Epithelial cell of esophagus (primary cell): ENCODE data around the gene MRPL37.

ENCODE experiments used
- DNase-seq: peaks from one replicate; pipeline ENCODE4 v3.0.0; 2010; ENCODE audit warnings: low read depth
- H3K4me3 ChIP-seq: 2 replicates; pipeline ENCODE4 v1.5.1; 2011; ENCODE audit warnings: mild to moderate bottlenecking, low read length, control low read depth
- TF ChIP-seq, protein P1 (sequence below): IDR thresholded peaks from 2 replicates; pipeline ENCODE4 v1.5.1; 2011; ENCODE audit warnings: low read depth, mild to moderate bottlenecking, low read length, control low read depth, inconsistent platforms; ENCODE audit not compliant: insufficient read depth; ENCODE audit errors: missing control alignments

MRPL37 gene

DNA sequence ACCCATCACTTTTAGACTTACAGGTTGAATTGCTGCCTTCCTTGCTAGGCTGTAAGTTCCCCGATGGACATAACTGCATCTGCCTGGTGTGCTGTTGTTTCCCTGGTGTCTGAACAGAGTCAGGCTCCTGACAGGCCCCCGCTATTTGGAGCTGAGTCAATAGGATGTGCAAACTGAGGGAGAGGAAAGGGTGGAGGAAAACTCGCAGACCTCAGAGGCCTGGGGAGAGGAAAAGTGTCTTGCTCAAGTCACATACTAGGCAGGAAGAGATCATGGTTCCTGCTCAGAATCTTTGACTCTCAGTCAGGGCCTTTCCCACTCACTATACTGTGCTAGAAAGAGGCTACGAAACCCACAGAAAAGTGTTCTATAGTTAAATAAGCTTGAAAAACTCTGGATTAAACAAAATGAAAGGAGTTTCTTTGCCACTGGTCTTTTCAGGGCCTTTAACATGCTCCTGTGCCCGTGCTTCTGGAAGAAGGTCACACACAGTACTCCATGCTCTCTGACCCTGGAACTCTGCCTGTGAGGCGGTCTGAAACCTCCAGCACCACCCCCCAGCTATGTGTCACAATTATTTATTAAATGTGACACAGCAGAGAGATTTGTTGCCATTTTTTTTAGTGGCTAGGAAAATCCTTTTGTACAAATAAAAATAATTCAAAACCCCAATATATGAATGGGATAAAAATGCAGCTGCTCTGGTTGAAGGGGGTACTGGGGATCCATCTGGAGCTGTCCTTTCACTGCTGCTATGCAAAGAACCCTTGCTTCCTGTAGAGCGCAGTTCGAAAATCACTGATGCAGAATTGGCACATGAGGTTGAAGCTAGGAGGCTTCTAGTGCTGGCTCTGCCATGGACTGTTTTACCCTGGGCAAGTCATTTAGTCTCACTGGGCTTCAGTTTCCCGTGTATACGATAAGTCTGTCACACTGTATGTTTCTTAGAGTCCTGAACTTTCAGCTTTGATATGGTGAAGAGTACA lies 27.1 kb upstream of the MRPL37 start:
- TF ChIP-seq, protein P1, sequence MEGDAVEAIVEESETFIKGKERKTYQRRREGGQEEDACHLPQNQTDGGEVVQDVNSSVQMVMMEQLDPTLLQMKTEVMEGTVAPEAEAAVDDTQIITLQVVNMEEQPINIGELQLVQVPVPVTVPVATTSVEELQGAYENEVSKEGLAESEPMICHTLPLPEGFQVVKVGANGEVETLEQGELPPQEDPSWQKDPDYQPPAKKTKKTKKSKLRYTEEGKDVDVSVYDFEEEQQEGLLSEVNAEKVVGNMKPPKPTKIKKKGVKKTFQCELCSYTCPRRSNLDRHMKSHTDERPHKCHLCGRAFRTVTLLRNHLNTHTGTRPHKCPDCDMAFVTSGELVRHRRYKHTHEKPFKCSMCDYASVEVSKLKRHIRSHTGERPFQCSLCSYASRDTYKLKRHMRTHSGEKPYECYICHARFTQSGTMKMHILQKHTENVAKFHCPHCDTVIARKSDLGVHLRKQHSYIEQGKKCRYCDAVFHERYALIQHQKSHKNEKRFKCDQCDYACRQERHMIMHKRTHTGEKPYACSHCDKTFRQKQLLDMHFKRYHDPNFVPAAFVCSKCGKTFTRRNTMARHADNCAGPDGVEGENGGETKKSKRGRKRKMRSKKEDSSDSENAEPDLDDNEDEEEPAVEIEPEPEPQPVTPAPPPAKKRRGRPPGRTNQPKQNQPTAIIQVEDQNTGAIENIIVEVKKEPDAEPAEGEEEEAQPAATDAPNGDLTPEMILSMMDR = no peak
- H3K4me3 ChIP-seq = no peak overlapping the region
- peak; percentile 17 for DNase-seq

DNA sequence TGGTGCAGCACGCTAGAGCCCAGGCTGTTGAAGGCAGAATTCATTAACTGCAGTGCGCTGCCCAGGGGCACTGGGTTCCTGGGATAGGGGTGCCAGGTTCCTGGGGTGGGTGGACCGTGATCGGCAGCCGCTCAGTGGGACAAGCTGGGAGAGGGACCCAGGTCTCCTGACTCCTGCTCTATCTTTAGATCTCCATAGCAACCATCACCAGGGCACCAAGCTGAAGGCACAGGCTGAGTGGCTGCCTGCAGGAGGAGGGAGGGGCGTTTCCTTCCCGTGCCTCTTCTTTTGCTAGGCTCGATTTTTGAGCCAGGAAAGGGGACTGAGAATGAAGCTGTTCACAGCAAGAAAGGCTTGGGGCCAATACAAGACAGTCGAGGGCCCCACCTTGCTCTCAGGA lies 26.3 kb upstream of the MRPL37 start:
- DNase-seq = no peak
- TF ChIP-seq, protein P1 = no peak

DNA sequence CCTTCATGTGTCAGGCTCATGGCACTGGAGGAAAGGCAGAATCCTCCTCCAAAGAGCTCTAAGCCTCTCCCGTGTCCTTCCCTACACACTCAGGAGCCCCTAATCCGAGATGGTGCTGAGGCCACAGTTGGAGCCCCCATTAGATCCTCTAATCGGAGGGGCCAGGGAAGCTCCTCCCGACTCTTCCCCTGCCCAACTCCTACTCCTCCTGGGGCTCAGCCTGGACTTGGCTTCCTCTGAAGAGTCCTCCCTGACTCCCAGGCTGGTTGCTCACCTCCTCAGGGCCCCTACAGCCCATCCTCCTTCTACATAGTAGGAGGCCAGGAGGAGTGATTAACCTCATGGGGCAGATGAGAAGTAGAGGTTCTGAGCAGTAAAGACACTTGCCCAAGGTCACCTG lies 25.9 kb upstream of the MRPL37 start:
- TF ChIP-seq, protein P1 = no peak
- no peak for DNase-seq
- no peak overlapping the region for H3K4me3 ChIP-seq

More for the DNA sequence above, 26.3 kb upstream of the MRPL37 start:
- H3K4me3 ChIP-seq = no peak overlapping the region

DNA sequence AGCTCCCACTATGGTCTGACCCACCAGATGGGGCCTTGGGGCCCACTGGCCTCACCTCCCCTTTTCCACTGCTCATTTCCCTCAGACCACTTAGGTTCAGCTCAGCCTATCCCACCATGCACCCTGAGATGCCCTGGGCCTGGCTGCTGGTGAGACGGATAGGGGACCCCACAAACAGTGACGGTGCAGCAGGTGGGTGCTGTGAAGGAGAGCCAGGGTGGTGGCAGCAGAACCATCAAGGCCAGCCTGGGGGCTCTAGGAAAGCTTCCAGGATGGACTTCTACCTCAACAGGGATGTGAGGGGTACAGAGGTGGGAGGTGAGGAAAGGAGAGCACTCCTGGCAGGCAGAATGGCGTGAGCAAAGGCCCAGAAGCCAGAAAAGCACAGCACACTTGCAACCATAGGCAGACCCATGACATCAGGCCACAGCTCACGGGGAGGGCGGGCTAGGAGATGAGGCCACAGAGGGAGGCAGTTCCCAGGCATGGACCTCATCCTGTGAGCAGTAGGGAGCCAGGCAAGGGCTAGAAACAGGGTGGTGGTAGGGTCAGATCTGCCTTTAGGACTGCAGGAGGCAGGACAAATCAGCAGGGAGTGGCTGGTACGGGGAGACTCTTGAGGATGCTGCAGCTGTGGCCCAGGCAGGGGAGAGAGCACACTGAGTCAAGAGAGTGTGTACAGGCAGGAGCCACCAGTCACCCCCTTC lies 23.2 kb upstream of the MRPL37 start:
- no peak for DNase-seq
- H3K4me3 ChIP-seq = no peak overlapping the region
- TF ChIP-seq, protein P1 = no peak

DNA sequence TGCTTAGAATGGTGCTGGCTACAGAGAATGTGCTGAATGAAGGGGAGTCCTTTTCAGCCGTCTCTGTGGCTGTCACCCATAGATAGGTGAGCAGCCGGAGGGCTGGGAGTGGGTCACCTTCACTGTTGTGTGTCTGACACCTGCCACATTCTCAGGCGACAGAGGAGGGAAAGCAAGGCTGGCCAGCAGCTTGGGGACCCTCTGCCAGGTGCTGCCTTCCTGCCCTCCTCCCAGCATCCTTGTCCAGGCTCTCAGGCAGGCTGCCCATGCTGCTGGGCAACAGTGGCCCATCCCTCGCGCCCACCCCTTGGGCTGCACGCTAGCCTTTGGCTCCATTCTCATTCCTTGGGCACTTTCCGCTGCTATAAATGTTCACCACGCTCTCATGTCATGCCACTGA lies 22.2 kb upstream of the MRPL37 start:
- DNase-seq = no peak
- no peak overlapping the region for H3K4me3 ChIP-seq
- TF ChIP-seq, protein P1 = no peak

DNA sequence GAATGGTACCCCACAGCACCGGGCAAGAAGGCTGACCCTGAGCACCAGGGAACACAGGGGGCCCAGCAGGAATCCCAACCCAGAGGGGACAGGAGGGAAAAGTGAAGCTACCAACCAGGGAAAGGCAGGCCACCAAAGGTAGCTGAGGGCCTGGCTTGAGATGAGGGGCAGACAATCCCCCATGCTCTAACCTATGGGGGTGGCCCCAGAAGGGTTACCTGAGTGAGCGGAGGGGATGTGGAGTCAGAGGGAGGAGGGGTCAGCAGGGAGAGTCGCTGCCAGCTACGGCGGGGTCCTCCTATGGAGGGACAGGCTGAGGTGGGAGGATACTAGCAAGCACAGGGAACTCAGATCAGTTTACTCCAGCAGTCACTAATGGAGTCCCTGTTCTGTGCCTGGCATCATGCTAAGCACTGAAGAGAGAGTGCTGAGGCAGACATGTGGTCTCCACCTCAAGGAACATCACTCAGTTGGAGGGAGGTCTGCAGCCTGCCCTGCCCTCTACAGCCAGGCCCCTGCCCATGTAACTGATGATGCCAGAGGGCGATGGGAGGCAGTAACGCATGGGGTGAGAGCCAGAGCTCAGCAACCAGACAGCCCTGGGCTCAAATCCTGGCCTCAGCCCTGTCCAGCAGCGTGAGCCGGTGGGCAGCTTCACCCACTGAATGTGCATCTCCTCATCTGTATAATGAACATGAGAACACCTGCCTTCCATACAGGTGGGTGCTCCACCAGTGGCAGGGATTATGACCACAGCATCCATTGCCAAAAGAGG lies 21.5 kb upstream of the MRPL37 start:
- DNase-seq = no peak
- no peak overlapping the region for H3K4me3 ChIP-seq
- TF ChIP-seq, protein P1 = no peak
